ENCODE data around the gene YPEL4. TPM values are rescaled to one million over a fixed set of nuclear protein-coding genes. Genes with fewer than 3 reads are reported as not detected.

YPEL4 gene
- total and polyA plus RNA-seq, 7 donors, result 1.2 to 4.4 (median 2.5) TPM

DNA sequence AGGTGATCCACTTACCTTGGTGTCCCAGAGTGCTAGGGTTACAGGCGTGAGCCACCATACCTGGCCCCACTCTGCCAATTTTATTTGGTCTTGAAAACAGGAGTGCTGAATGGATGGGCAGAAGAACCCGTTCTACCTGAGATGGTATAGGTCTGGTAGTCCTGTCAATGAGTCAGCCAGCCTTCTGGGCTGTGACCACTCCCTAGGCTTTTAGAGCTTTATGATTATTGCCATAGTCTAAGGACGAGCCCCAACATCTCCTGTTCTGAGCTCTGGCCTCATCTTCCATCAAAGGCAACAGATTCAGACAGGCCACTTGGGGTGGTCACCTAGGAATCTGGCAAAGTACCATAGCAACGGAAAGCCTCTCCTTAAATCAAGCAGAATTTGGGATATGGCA is 29.7 kb upstream of the YPEL4 start:
- WGBS, 2 donors, result 58 to 88% methylated on average over 4 of the region's 4 CpGs
- DNase-seq, result no peak
- intact Hi-C loops (cut with DNase I), result no loop called here
- TF ChIP-seq, protein P1, sequence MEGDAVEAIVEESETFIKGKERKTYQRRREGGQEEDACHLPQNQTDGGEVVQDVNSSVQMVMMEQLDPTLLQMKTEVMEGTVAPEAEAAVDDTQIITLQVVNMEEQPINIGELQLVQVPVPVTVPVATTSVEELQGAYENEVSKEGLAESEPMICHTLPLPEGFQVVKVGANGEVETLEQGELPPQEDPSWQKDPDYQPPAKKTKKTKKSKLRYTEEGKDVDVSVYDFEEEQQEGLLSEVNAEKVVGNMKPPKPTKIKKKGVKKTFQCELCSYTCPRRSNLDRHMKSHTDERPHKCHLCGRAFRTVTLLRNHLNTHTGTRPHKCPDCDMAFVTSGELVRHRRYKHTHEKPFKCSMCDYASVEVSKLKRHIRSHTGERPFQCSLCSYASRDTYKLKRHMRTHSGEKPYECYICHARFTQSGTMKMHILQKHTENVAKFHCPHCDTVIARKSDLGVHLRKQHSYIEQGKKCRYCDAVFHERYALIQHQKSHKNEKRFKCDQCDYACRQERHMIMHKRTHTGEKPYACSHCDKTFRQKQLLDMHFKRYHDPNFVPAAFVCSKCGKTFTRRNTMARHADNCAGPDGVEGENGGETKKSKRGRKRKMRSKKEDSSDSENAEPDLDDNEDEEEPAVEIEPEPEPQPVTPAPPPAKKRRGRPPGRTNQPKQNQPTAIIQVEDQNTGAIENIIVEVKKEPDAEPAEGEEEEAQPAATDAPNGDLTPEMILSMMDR (IDR thresholded peaks at IDR 0.05), result no peak
- TF ChIP-seq POLR2AphosphoS5 (IDR thresholded peaks at IDR 0.05) (no peak), EP300 (IDR thresholded peaks at IDR 0.05) (no peak), POLR2A (IDR thresholded peaks at IDR 0.05) (no peak)
- Histone ChIP-seq H3K27ac (no peak overlapping the region), H3K27me3 (no peaks in the 10 kb centered on the region), H3K4me1 (peaks cover 0 to 14% (median 5%) of the 10 kb centered on the region in 4 donors), H3K36me3 (peaks cover 0 to 49% (median 22%) of the 10 kb centered on the region in 4 donors), H3K4me3 (no peak overlapping the region), H3K9me3 (no peaks in the 10 kb centered on the region)

DNA sequence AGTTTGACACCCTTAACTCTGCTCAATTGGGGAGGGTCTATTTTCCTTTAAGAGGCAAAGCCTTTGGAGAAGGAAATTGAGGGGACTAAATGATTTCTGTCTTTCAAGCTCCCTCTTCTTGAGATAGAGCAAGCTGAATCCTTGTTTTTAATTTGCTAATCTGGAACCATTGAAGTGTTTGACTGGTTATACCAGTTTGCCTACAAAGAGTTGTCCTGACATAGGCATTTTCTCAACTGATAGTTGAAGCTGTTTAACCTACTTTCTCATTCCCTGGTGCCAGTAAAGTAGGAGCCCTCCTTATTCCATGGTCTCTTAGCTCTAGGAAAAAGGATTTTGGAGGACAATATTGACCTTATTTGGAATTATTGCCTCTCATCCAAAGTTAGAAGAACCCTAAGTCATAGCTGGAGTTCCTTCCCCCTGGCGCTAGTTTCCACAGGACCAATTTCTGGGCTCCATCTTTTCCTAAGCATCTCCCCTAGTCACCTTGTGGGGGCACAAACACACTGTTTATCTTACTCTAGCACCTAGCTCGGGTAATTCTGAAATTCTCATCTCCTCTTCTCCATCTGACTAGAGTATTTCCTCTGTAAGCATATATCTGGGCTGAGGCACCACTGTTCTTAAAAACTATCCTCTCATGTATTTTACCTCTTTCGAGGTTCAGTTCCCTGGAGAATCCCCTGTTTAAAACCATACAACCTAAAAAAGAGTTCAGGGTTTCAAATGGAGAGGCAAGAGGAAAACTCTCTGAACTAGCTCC is 25.6 kb upstream of the YPEL4 start:
- no peak overlapping the region for H3K4me3 ChIP-seq
- intact Hi-C loops (cut with DNase I), result no loop called here
- WGBS, 2 donors, result 85 to 86% methylated on average over 3 of the region's 3 CpGs
- H3K9me3 ChIP-seq, result no peaks in the 10 kb centered on the region
- no peak for TF ChIP-seq POLR2AphosphoS5 (IDR thresholded peaks at IDR 0.05)
- TF ChIP-seq EP300 (IDR thresholded peaks at IDR 0.05), result no peak
- no peak for TF ChIP-seq POLR2A (IDR thresholded peaks at IDR 0.05)
- TF ChIP-seq, protein P1 (IDR thresholded peaks at IDR 0.05), result no peak
- H3K27me3 ChIP-seq, result no peaks in the 10 kb centered on the region
- no peak overlapping the region for H3K27ac ChIP-seq
- peaks cover 0 to 17% (median 5%) of the 10 kb centered on the region in 4 donors for H3K4me1 ChIP-seq
- H3K36me3 ChIP-seq, result peaks cover 7 to 48% (median 26%) of the 10 kb centered on the region in 4 donors
- DNase-seq, result no peak

DNA sequence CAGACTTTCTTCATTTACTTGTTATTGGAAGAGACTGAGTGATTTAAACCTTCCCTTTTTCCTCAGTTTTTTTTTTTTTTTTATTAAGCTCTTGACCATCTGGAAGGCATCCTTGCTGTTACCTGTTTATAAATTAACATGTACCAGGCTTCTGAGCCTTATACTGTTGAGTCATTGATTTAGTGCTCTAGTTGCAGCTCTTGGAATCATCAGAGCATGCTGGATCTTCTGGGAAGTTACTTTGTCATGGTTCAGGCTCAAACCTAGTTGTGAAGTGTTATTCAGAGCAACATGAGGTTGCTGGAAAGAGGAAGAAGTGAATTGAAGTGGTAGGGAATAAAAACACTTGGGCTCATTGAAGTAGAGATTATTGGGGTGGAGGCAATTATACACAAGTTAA is 24.5 kb upstream of the YPEL4 start:
- peaks cover 0 to 20% (median 12%) of the 10 kb centered on the region in 4 donors for H3K4me1 ChIP-seq
- no peak overlapping the region for H3K27ac ChIP-seq
- TF ChIP-seq POLR2A (IDR thresholded peaks at IDR 0.05) (no peak), EP300 (IDR thresholded peaks at IDR 0.05) (no peak), POLR2AphosphoS5 (IDR thresholded peaks at IDR 0.05) (no peak)
- TF ChIP-seq, protein P1 (IDR thresholded peaks at IDR 0.05), result no peak
- no peaks in the 10 kb centered on the region for H3K9me3 ChIP-seq
- no peaks in the 10 kb centered on the region for H3K27me3 ChIP-seq
- intact Hi-C loops (cut with DNase I), result no loop called here
- H3K36me3 ChIP-seq, result peaks cover 7 to 48% (median 26%) of the 10 kb centered on the region in 4 donors
- DNase-seq, result no peak
- H3K4me3 ChIP-seq, result no peak overlapping the region

DNA sequence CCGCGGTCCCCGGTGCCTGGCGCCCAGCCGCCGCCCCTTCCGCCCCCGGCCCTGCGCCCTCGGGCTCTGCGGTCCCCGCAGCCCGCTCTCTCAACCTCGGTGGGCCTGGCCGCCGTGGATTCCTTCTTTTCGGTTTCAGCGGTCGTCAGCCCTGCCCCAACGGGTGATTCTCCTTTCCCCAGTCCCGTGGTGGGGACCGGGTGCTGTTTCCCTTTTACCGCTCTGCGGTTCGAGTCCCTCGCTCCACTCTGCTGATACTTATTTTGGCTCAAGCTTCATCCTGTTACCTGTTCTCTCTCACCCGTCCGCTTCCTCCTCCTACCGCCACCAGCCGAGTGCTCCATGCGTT is 18.7 kb upstream of the YPEL4 start:
- peaks cover 0 to 30% (median 28%) of the 10 kb centered on the region in 4 donors for H3K4me1 ChIP-seq
- no peaks in the 10 kb centered on the region for H3K9me3 ChIP-seq
- TF ChIP-seq EP300 (IDR thresholded peaks at IDR 0.05) (no peak), POLR2A (IDR thresholded peaks at IDR 0.05) (no peak), POLR2AphosphoS5 (IDR thresholded peaks at IDR 0.05) (no peak)
- TF ChIP-seq, protein P1 (IDR thresholded peaks at IDR 0.05), result no peak
- peak overlapping the region; percentile 67 to 98 (median 84) for H3K4me3 ChIP-seq
- no peak for DNase-seq
- H3K36me3 ChIP-seq, result peaks cover 3 to 15% (median 11%) of the 10 kb centered on the region in 4 donors
- peak overlapping the region; percentile 92 to 99 (median 98) for H3K27ac ChIP-seq
- intact Hi-C loops (cut with DNase I), result loop anchor here (2.0 to 10.0 kb wide), 9 partner anchors 44 to 1944 kb away; partner anchors contain the start of genes CTNND1, LPXN, MED19 and P2RX3
- no peaks in the 10 kb centered on the region for H3K27me3 ChIP-seq
- 0% methylated on average over 31 of the region's 31 CpGs for WGBS, 2 donors

All from sigmoid colon (tissue), 7 donors.